GM21528 (cell line): ENCODE data around the gene PAX7.
"Not testable (repeated sequence)": the region's sequence is repeated elsewhere in the genome, so short reads cannot be mapped to it uniquely, and the experiment has no call there.

Experiments used
- ATAC-seq: cut with Tn5 transposase; IDR thresholded peaks from one replicate; pipeline ENCODE4 v1.9.1; 2021; ENCODE audit warnings: mild to moderate bottlenecking, moderate library complexity; ENCODE audit not compliant: unreplicated experiment, low FRiP score

The PAX7 gene

DNA sequence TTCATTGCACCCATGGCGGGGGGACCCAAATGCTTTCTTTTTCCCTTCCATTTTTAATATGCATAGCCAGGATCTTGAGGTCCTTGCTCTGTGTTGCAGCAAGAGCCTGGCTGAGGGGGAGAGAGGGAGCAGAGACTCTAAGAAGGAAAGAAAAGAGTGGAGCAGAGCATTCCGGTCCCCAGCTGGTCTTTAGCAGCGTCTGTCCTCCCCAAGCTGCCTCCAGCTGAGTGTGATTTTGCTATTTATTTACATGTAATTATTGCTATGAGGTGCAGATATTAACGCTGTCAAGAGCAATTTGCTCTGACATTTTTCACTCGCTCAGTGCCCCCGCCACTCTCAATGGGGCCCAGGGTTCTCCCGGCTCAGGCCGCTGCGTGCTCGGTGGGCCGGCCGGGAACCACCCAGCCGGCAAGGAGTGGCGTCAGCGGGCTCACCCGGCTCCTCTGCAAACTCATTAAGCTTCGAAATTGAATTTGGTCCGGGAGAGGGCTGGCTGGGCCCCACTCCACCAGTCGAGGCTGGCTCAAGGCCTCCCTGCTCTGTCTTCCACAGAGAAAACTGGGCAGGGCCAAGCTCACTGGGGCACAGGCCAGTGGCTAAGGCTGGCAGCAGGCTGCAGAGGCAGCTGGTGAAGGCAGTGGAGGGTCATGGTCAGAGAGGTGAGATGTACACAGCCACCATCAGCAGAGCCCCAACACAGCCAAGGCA lies 93.2 kb downstream of the PAX7 start:
- ATAC-seq = no peak

DNA sequence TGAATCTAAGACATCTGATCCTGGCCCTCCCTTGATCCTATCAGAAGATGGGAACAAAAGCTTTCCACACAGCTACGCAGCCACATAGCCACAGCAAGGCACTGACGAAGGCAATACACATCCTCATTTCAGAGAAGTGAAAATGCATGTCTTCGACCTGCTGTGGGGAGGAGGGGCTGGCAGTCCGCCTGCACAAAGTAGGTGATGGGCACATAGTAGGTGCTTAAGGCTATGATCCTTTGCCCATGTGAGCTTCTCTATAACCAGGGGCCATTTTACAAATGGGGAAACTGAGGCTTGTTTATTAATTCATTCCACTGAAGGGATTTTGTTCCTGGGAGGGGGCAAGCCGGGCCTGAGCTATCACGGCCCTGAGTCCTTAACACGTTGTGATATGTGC lies 94.2 kb downstream of the PAX7 start:
- ATAC-seq = no peak

DNA sequence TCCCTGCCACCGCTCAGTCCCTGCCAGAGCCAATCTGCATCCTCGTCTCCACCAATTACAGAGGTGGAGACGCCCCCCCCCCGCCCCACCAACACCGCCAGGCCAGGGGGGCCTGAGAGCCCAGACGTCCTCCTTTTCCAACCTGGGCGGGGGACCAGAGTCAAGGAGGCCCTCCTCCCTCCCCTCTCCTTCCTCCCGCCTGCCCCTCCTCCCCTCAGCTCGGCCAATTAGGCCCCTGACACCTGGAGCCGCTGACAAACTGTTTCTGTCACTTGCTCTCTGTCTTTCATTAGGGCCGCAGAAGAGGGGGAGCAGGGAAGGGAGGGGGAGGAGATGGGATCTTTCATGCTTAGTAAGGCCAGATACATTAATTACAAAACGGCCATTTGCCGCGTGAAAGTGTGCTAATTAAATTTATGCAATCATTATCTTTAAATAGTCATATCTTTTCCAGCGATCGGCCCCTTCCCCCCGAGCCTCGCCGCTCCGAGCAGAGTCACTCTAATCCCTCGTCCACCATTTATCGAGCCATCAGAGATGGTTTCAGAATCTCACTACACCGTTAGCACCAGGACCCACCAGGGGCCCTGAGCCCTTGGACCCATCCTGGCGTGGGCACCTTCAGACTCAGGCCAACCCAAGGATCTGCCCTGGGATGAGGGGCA lies 94.7 kb downstream of the PAX7 start:
- no peak for ATAC-seq

DNA sequence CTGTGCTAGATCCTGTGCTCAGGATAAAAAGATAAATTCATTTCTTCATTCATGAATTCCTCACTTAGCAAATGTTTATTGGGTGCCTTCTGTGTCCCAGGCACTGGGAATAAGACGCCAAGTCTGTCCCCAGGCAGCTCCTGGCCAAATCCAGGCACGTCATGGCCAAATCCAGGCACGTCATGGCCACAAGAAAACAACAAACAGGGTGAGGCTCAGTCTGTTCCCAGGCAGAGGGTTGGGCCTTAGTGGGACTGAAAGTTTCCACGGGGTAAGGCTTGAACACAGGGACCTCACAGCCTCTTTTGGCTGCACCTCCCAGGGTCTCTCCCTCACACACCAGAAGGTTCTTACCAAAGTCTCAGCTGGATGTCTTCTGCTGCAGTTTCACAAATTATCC lies 95.7 kb downstream of the PAX7 start:
- ATAC-seq = no peak

DNA sequence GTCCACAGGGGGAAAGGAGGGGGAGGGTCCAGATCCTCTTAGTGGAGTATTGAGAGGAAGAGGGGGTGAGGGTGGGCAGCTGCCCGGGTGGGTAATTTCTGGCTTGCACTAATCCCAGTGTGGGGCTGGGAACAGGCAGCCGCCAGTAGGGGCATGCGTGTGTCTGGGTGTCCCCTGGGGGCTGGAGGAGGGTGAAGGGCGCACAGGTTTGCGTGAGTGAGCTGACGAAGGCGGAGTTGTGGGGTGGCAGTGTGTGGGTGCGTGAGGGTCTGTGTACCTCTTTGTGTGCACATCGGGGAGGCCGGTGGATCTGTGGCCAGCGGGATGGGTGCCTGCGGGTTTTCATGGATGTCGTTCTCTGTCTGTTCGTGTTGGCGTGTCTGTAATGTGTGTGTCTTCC lies 97.3 kb downstream of the PAX7 start:
- no peak for ATAC-seq

DNA sequence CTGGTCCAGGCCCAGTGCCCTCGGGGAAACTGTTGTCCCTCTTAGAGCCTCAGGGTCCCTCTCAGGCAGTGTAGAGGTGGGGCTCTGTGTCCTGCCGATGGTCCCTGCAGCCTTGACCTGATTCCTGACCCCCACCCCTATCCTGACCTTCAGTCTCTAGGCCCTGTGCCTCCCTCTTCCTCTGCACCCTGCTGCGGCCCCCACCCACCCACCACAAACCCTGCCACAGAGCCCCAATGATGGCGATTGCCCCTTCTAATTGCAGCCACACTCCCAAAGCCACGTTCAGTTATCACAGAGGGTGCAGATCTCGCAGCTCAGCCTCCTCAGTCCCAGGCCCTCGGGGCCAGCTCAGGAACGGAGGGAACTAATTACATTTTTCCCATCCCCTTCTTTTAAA lies 99.7 kb downstream of the PAX7 start:
- no peak for ATAC-seq

DNA sequence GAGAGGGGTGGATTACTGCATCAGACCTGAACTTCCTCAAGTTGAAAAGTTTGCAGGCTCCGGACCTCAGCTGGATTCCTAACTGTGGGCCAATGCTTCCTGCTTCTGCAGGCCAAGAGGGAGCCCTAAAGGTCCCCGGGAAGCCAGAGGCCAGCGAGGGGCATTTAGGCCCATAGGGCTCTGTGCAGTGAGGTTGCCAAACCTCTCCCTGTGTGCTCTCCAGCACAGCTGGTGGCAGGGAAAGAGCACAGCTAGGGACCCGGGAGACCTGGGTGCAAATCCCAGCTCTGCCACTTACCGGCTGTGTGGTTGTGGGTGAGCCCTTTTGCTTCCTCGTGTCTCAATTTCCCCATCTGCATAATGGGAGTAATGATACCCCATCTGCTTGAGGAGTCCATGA lies 100.5 kb downstream of the PAX7 start:
- ATAC-seq = no peak

DNA sequence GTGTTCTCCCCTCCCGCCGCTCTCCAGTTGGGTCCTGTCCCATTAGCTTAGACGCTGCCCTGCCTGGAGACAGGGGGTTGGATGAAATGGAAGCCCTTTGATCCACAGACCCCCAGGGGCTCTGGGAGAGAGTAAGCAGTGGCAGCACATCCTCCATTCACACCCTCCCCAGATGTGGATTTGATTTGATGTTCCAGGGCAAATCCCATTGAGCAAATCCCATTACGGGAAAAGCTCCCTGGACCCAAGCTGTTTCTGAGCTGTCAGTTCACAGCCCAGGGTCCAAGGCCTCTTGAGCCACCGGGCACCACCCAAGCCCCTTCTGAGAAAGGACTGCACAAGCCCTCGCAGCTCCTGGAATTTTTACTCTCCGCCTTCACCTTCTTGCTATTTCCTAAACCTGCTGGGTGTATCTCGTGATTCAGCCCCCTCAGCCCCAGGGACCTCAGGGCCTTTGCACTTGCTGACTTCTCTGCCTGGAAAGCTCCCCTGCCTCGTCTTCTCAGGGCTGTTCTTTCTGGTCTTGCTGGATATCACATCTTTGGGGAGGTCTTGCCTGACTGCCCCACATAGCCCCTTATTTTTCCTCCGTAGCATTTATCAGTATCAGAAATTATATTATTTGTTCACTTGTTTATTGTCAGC lies 101.1 kb downstream of the PAX7 start:
- ATAC-seq = no peak

DNA sequence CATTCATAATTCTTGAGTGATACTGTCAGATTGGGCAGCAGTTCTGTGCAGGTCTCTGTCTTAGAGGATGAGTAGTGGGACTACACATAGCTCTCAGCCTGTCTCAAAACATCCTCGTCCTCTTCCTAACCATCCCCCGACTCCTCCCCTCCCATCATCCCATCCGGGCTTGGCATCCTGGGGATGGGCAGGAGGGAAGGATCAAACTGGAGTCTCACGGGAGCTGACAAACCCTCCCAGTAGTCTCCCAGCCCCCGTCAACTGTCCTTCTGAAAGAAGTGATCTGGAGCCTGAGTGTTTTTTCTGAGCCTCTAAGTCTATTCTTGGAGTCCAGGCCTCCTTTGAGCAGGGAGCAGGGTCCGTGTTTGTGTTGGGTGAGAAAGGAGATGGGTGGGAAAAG lies 102.0 kb downstream of the PAX7 start:
- no peak for ATAC-seq

DNA sequence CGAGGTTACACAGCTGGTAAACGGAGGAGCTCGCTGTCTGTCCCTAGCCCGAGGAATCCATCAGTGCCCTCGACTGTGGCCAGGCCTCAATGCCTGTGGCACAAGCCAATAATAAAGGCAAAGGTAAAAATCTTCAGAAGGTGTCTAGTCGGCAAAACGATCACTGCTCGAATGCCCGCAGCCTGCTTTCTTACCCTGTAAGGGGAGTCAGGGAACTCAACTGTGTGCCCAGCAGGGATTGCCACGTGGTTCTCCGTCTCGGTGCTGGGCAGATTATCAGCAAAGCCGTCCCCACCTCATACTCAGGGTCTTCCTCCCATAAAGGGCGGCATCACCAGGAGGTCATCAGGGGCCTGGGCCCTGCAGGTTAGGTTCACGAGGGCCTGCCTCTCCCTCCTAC lies 103.4 kb downstream of the PAX7 start:
- no peak for ATAC-seq

DNA sequence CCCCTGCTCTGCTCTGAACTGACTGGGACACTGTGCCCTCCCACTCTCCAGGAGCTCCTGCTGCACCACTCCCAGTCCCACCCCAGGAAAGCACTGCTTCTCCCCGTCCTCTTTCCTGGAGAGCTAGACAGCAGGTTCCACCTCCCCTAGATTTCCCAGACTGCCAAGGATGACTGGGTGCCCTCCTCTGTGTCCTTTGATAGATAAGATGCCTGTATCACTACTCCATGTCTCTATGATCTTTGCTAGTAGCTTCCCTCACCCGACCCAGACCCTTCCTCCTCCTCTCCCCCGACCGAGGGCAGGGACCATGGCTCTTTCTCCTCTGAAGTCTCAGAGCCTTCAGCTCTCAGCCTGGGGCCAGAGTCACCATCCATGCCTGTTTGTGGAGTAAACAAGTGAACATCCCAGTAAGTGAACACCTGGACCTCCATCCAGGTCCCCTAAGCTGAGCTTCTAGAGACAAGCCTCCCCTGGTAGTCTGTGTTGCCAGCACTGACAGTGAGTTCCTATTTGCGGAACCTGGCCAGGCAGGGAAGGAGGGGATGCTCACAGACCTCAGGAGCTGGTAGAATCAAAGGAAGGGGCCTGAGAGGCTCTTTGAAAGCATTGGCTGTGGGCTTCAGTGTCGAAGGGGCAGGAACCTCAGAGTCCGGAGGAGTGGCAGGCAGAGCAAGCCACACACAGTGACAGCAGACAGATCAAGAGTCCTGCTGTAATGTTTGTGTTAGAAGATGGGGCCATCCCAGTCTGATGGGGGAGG lies 104.0 kb downstream of the PAX7 start:
- no peak for ATAC-seq

DNA sequence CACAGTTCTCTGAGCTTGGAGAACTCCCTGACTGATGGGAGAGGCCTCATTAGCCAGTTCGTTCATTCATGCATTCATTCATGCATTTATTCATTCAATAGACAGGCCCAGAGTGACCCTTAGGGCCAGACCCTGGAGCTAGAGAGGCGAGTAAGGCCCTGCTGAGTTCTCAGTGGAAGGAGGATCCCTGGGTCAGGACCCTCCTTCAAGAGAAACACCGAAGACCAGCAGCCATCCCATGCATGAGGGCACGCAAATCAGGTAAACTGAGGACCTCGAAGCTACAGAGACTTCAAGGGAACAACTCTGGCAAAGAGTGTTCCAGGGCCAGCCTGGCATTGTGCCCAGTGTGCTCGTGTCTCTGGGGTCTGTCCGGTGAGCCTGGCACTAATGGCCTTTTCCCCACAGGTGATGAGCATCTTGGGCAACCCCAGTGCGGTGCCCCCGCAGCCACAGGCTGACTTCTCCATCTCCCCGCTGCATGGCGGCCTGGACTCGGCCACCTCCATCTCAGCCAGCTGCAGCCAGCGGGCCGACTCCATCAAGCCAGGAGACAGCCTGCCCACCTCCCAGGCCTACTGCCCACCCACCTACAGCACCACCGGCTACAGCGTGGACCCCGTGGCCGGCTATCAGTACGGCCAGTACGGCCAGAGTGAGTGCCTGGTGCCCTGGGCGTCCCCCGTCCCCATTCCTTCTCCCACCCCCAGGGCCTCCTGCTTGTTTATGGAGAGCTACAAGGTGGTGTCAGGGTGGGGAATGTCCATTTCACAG lies 104.8 kb downstream of the PAX7 start:
- no peak for ATAC-seq

DNA sequence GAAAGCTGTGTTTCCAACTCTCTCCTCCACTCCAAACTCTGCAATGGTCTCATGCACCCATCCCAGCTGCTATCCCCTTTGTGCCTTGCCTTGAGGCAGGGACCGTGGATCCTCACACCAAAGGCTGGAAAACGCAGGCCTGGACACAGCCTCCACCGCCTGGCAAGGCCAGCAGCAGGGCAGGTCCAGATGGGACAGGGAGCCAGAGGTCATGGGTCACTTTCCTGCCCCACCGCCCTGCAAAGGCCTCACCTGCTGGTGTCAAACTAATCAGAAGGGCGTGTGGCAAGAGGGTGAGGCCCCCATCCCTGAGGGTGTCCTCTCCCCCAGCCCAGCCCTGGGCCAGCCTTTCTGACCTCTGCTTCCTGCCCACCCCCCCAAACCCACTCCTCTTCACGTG lies 106.3 kb downstream of the PAX7 start:
- ATAC-seq = no peak

DNA sequence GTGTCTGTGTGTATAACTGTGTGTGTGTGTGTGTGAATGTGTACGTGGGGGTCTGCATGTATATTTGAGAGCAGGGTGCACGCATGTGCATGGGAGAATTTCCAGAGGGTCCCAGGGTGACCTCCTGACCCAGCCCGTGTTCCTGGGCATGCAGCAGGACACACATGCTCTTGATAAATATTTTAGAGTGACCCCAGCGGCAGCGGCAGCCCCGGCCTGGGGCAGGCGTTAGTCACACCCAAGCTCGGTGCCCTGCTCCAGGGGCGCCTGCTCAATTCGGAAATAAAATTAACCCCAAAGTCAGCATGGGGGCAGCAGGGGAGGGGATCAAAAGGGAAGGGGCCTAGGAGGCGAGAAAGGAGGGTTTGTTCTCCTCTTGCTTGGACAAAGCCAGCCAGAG lies 107.5 kb downstream of the PAX7 start:
- no peak for ATAC-seq

DNA sequence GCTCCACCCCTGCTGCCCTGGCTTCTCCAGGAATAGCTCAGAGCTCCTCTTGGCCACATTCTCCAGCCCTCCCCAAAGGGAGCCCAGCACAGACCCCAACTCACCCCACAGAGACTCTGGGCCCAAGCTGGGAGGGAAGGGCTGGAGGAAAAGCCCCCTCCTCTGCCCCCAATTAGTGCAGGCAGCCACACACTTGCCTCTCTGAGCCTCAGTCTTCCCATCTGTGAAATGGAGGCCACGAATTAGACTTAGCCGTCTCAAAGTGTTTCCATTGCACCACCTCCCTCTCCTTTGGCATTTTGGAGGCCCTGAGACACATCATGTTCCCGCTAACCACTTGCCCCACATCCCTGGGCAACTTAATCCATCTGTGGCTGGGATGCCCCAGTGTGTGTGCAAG lies 108.0 kb downstream of the PAX7 start:
- ATAC-seq = no peak

DNA sequence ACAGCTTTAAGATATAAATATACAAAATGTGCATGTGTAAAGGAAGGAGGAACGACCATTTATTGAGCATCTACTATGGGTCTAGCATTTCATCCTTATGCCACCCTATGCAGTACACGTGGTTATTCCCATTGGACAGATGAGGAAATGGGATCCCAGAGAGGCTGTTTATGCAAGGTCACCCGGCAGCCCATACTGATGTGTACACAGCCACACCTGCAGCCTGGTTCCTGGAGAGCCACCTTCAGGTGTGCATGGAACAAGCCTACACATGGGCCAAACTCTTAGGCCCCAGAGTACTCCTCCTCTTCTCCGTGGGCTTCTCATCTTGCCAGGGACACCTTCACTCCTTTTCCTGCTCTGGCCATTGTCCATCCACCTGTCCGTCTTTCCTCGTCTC lies 108.8 kb downstream of the PAX7 start:
- no peak for ATAC-seq

DNA sequence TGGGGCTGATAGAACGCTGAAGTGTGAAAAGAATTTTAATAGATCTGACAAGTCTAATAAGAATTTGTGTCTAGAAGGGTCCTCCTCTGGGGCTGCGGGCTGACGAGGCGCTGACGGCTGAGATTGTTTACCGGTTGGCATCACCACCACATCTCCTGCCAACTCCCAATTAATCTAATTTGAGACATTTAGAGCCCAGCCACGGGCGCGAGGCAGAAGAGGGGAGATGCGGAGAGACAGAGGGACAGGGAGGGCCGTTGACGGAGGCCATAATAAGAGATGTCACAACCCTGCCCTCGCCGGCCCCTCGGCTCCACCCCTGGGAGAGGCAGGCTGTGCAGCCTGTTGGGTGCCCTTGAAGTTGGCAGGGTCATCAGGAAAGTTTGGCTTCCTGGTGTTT lies 109.3 kb downstream of the PAX7 start:
- ATAC-seq = no peak

DNA sequence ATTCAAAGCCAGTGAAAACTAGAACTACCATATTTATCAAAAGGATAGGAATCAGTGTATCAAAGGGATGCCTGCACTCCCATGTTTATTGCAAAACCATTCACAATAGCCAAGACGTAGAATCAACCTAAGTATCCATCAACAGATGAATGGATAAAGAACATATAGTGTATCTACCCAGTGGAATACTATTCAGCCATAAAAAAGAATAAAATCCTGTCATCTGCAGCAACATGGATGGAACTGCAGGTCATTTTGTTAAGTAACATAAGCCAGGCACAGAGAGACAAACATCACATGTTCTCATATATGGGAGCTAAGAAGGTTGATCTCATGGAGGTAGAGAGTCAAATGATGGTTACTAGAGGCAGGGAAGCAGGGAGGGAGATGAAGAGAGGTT lies 110.0 kb downstream of the PAX7 start:
- ATAC-seq = no peak

DNA sequence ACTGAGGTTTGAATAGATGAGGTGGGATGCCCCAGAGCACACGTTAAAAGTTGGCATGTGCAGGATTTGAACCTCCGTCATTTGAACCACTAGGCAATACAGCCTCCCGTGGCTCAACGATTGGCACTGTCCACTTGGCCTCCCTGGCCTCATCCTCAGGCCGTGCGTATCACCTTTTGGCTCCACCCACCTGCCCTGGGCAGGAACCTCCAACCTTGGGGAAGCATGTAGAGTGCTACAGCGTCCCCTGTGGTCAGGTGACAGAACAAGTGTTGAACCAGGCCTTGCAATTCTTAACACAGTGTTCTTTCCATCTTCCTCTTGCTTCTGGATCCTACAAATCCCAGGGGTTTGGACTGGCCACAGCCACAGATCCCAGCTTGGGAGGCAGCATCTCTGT lies 112.6 kb downstream of the PAX7 start:
- no peak for ATAC-seq

DNA sequence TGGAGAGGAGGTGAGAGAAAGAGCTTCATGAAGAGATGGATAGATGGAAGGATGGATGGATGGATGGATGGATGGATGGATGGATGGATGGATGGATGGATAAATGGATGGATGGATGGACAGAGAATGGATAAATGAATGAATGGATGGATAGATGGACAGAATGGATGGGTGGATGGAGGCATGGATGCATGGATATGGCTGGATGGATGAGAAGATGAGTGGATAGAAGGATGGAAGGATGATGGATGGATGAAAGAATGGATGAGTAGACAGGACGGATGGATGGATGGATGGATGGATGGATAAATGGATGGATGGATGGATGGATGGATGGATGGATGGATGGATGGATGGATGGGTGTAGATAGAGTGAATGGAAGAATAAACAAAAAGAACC lies 113.7 kb downstream of the PAX7 start:
- ATAC-seq = not testable (repeated sequence)

DNA sequence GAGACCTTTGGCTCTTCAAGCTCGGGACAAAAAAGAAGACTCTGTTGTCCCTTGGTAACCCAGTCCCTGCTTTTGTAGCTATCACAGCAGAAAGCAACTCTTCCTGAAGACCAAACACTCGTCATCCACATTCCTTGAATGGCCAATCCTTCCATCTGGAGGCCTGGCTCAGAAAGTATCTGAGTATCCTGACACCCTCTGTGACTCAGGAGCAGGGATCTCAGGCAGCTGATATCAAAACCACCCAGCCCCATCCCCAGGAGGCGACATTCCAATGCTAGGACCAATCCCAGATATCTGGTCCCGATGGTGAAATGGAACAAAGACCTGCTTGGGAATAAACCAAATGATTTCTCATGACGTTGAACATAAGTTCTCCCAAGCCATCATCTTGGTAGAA lies 116.3 kb downstream of the PAX7 start:
- no peak for ATAC-seq
